Astrocyte (in vitro differentiated cells and primary cell): ENCODE measurements around the gene PLSCR3.

Experiments used
- CTCF ChIP-seq: IDR thresholded peaks from 2 replicates; pipeline ENCODE4 v1.5.1; 2011; ENCODE audit warnings: low read depth, mild to moderate bottlenecking, inconsistent platforms, low read length, moderate library complexity; ENCODE audit not compliant: insufficient read depth
- EZH2 ChIP-seq: IDR thresholded peaks from 2 replicates; pipeline ENCODE4 v1.6.1; 2012; ENCODE audit warnings: mild to moderate bottlenecking, low read length, inconsistent platforms; ENCODE audit not compliant: insufficient read depth

GRCh38 chr17:7357381-7357780, 36.9 kb downstream of the PLSCR3 start:
- TF ChIP-seq EZH2 (no peak), CTCF (no peak)
